Activated T-helper 1 cell treated with Interleukin-2 at 50 U/mL for 16 hours (primary cell): ENCODE measurements around the gene PLCB4.

Experiments
- DNase-seq: peaks from one replicate; pipeline ENCODE4 v3.0.0-alpha.2; 2020; ENCODE audit warnings: low read depth

PLCB4 gene

DNA sequence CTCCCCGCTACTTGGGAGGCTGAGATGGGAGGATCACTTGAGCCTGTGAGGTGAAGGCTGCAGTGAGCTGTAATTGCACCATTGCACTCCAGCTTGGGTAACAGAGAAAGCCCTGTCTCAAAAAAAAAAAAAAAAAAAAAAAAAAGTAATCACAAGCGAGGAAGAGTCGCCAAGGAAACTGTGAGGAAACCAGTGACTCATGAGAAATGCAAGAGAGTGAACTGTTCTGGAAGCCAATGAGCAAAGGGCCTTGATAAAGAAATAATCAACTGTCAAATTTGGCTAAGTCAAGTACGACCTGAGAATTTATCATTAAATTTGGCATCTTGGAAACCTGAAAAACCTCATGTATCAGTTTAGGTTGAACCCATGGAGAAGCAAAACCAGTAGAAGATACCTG lies 429.4 kb downstream of the PLCB4 start:
- no peak for DNase-seq

DNA sequence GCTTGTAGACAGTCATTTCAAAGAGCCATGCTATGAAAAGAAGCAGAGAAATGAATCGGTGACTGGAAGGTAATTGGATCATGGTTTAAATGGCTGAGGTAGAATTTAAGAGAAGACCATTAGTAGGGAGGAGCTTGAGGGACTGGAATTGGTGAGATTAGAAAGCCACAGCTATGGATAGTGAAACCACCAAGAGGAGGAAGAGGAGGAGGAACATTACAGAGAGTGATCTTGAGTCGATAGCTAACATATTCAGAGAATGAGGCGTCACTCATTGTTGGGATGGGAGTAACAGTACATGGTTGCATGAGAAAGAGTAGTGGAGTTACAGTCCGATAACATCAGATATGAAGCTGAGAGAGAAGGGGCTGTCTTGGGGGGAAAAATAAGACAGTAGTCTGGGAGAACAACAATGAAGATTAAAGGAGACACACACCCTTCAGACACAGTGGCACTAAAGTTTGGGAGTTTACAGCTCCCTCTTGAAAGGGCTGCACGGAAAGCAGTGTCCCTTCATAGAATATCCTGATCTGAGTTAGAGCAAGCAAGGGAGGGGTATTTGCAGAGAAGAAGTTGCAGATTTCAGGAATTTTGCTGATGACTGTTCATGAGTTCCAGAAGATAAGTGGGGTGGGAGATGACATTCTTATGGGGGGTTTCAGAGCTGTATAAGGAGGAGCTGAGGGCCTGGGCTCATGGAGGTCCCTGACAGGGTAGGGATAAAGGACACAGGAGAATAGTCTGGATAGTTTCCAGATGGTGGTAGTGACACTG lies 430.4 kb downstream of the PLCB4 start:
- DNase-seq: no peak

DNA sequence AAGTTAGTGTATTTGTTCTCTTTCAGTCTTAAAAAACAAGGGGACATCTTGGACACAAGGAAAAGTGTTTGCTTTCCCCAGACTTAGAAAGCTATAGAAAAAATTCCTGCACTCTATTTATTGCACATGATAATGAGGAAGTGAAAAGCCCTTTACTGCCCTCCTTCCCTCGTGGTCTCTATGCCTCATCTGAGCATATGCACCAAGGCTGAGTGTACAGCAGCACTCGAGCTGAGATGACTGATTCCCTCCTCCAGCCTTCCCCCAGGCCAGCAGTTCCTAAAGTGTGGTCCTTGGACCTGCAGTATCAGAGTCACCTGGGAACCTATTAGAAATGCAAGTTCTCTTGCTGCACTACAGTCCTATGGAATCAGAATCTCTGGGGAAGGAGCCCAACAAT lies 431.2 kb downstream of the PLCB4 start:
- no peak for DNase-seq

DNA sequence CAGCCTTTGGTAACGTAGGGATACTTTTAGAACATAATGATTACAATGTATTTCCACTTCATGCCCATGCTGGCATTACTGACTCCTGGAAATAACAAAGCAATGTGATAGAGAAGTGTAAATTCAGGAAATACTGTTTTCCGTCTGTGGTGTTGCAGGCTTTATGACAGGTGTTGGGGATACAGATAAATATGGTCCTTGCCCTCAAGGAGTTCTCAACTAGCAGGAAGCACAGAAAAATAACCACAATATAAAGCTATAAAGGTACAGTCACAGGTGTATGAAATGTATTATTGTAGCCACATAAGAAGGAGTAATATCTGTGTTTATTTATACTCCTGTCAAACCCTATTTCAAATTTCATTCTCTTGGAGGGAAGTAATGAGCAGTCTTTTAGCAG lies 432.6 kb downstream of the PLCB4 start:
- no peak for DNase-seq

DNA sequence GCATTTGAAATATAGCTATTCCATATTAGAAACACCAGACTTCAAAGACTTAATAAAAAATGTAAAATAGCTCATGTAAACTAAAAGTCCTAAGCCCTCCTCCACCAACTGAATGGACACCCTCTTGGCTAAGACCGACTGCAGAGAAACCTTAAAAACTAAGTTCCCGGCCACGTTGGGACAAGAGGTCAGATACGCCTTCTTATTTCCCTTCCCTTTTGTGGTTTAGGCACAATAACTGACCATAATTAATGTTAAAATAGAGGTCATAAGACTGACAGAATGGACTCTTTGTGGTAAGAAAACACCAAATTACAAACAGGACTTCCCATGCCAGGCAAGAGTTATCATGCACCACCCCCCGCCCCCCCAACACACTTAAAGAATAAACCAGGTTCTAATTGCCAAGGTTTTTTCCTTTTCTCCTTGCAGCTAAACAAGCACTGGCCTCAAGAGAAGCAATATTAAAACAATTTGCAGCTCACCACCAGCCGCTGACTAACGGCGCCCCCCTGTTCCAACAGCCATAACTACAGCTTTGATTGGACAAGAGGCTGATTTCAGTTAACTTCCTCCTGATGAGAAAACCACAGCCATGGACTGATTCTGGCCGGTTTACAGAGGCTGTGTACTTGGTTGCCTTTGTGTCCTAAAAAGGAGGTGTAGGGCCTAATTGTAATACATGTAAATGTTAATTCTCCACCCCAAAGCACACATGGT lies 434.8 kb downstream of the PLCB4 start:
- DNase-seq: no peak

DNA sequence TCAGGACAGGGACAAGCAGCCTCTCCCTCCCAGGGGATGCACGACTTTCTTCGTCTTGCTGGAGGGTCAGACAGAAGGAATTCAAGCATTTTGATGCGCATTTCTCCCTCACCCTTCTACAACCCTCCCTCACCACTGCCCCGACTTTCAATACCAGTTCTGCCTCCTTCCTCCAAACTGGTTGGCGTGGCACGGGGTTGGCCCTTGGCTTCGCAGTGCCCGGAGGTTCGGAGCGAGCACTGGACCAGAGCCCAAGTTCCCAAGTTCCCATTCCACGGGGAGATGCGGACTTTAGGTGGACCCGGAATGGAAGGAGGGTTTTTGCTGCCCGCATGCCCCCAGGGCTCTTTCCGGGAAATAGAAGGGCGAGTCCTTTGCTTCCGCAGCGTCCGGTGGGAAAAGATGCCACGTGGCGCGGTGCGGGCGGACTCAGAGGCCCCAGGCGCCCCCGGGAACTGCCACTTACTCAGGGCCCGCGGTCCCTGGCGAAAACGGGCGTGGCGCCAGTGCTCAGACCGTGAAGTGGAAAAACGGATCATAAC lies 437.5 kb downstream of the PLCB4 start:
- DNase-seq: no peak

DNA sequence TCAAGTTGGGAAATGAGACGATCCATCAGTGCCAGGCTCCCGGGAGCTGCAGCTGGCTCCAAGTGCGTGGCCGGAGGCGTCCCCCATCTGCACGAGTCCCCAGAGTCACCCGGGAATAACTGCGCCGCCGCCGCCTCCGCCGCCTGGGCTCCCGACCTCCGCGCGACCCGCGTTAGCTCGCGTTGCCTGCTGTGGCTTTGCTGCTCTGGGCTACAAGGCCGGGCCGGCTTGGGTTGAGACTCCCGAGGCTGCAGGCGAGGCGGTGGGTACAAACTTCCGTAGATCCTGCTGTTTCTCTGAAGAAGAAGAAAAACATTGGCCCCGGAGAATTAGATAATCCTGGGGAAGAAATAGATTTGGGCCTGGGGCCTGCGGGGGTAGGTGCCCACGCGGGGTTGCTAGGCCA lies 438.1 kb downstream of the PLCB4 start:
- no peak for DNase-seq

DNA sequence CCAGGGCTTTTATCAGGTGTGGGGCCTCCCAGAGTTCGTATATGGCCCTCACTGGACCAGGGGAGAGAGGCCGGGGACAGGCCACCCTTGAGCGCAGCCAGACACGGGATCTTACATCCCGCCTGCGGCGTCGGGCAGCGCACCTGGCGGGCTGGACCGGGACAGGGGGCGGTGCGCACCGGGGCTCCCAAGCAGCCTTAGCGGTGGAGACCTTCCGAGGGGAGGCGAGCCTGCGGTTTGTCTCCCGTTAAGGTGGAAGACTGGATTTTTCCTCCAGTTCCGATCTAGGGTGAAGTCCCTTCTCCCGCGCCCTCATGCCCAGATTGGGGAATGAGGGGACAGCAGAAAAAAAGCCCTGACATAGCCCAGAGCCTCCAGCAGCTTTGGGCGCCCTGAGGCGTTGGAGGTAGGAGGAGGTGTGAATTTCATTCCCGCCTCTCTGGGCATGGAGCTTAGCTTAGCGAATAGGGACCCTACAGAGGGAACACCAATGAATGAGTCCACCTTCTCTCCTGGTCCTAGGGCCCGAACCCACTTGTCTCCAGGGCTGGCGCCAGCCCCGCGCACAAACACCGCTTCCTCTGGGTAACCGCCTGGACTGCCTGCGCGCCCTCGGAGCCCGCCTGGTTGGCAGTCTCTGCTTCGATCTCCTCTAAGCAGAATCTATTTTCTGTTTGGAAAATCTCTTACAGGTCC lies 438.8 kb downstream of the PLCB4 start:
- DNase-seq: no peak

DNA sequence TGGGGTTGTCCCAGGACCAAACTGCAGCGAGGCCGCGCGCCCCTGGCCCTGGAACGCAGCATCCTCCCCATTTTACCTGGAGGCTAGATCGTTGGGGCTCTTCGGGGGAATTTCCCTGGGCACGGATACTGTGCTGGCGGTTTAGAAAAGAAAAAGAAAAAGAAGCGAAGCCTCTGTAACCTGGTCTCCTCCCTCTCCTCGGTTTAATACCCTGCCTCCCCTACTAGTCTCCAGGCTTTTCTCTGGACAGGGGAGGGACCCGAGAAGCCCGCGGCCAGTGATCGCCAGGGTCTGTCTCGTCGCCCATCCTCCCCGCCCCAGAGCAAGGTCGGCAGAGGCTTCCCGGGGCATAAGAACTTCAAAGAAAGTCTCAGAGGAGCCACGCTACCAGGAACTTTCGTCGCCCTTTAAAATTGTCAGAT lies 439.4 kb downstream of the PLCB4 start:
- no peak for DNase-seq

DNA sequence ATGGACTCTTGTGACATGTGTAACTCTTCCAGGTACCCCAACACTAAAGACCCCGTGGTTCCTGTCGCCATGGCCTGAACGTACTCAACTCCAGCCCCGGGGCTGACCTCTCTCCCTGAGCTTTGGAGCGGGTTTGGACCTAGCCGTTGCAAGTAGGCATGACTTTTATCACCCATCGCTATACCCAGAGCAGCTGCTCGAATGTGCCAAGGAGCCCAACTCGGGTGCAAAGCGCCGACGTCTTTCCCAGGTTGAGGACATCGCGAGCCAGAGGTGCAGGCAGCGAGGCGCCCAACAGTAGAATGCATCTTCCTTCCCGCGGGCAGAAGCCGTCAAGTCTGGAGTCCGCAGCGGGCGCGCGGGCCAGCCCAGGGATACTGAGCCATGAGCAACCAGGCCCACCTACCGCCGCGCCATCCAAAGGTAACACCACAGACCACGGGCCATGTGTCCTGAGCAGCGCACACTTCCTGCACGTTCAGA lies 439.9 kb downstream of the PLCB4 start:
- DNase-seq: no peak

DNA sequence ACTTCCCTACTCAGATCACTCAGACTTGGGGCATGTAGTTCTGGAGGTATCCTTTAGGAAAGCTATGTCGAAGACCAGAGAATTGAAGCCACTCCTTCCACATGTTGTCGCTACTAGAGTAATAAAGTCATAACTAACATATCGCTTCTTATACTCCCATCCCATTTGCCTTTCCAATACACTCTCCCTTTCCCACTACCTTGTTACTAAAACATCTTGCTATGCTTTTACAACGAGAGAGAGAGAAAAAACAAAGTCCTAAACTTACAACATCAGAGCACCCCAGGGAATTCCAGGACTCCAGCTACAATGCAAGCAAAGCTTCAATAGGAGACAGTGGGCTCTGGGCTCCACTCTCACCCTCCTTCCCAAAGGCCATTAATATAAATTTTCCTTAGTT lies 440.4 kb downstream of the PLCB4 start:
- DNase-seq: no peak

DNA sequence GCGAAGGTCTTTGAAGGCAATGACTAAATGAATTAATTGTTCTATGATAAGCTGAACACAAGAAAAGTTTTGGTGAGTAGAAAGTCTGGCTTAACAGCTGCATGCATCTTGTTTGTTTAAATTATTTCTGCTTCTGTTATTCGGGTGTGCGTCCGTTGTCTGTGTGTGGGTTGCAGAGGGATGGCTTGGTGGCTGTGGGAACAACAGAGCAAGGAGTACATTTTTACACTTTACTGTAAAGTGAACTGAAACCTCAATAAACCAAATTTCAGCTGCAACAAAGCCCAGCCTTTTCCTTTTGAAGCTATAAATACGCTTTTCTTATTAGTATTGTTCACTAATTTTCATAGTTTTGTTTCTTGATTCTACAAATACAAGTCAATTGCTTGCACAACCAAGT lies 442.0 kb downstream of the PLCB4 start:
- DNase-seq: no peak

DNA sequence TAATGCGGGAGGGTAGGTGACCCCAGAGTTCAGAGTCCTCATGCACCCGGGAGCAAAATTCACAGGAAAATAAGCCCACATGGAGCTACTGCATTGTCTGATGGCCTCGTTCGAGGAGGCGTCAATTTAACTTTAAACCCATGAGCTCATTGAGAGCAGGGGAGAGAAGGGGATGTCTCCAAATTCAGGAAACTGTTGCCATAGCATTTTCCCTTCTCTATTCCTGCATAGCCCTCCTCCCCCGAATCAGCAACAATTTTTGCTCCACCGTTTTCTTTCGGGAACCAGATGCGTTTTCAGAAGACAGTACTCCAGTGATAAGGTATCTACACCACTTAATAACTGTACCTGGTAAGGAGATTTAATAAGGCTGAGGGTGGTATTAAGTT lies 445.2 kb downstream of the PLCB4 start:
- no peak for DNase-seq

DNA sequence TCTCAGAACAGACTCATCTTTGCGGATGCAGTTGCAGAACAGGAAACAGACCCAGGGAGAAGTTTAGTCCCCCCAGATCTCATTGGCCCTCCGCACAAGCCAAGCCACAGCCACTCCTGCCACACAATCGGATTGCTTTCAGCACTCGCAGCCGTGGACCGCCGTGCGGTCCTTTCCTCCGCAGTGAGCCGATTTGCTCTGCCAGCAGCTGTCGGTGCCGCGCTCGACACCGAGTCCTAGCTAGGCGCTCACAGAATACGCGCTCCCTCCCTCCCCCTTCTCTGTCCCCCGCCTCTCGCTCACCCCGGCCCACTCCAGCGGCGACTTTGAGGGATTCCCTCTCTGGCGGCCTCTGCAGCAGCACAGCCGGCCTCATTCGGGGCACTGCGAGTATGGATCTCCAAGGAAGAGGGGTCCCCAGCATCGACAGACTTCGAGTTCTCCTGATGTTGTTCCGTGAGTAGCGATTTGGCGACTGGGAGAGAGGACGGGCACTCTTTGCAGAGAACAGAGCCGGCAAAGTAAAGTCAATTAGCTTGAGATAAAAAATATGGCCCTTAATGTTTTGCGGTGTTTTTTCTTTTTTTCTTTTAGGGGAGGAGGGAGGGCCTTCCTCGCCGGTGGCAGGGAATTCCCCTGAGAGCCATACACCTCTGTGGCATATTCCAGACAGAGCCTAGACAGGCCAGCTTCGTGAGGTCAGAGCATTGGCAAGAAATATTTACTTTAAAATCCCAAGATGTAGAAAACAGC lies 445.8 kb downstream of the PLCB4 start, which contains the start of gene LAMP5:
Gene LAMP5, plus strand, starts transcription at position 130 of the 753 bp plus-strand sequence. Its CDS starts 263 bp downstream, at position 393.
- DNase-seq: no peak

DNA sequence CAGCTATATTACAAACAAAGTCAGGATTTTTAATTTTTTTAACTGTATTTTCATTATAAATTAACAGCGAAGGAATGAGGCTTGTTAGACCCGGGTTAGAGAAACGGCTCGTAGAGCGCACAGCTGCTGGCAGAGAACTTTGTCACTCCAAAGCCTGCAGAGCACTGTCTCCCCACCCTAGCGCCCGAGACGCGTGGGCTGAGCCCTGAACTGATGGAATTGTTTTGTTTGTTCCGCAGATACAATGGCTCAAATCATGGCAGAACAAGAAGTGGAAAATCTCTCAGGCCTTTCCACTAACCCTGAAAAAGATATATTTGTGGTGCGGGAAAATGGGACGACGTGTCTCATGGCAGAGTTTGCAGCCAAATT lies 446.3 kb downstream of the PLCB4 start:
- DNase-seq: no peak

DNA sequence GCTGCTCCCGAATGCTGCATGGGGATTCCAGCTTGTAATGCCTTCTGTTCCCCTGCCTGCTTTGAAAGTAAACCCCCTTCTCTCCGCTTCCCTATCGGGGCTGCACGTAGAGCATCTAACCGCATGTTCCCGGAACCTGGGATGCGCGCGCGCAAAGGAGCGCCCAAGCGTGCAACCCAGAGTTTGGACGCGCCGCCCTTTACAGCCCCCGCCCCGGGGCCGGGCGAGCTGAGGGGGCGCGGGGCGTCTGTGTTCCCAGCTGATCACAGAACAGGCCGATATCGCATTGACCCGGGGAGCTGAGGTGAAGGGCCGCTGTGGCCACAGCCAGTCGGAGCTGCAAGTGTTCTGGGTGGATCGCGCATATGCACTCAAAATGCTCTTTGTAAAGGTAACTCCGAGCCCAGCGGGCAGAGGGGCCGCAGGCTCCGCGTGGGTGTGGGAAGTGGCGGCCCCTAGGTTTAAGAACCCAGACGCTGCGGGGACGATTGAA lies 446.9 kb downstream of the PLCB4 start:
- no peak for DNase-seq

DNA sequence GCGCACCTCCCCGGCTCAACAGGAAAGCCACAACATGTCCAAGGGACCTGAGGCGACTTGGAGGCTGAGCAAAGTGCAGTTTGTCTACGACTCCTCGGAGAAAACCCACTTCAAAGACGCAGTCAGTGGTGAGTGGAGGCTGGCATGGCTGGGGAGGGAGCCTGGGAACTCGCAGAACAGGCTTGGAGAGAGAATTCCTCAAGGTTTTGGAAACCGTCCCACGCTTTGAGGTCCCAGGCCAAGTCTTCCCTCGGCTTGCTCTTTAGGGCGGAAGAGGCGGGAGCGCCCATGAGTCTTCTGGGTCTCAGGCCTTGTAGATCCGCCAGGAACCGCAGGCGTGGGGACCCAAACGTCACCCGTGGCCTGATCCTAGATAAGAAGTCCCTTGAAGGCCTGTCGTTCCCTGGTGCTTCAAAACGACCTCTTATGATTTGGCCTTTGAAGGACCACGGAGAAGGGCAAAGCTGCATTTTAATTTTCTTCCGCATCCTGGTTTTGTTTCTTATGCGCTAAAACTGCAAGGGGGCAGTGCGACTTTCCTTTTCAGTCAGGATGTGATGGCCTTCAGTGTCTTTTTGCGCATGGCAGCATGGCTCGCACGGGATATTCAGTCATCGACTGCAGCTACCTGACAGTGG lies 447.5 kb downstream of the PLCB4 start:
- no peak for DNase-seq

DNA sequence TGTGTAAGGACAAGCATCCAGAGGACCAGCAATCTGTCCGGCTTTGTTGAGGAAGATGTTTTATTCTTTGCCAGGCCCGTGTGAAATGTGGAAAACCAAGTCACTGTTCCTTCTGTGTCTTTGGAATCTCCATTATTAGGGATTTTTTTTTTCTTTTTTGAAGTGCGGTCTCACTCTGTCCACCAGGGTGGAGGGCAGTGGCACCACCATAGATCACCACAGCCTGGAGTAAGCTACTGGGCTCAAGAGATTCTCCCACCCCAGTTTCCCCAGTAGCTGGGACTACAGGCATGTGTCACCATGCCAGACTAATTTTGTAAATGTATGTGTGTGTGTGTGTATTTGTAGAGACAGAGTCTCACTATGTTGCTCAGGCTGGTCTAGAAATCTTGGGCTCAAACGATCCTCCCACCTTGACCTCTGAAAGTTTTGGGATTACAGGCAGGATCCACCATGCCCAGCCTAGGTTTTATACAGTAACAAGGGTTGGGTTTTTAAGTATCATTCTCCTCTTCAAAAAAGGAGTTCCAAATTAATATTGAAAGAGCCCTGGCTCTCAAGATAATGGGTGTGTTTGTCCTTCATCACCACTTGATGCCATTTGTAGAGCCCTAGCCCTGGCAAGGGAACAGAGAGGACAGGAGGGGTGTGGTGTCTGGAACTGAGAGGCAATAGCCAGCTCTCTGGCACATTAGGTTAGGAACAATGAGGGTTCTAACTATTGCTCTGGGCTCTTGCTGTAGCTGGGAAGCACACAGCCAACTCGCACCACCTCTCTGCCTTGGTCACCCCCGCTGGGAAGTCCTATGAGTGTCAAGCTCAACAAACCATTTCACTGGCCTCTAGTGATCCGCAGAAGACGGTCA lies 448.6 kb downstream of the PLCB4 start:
- no peak for DNase-seq

DNA sequence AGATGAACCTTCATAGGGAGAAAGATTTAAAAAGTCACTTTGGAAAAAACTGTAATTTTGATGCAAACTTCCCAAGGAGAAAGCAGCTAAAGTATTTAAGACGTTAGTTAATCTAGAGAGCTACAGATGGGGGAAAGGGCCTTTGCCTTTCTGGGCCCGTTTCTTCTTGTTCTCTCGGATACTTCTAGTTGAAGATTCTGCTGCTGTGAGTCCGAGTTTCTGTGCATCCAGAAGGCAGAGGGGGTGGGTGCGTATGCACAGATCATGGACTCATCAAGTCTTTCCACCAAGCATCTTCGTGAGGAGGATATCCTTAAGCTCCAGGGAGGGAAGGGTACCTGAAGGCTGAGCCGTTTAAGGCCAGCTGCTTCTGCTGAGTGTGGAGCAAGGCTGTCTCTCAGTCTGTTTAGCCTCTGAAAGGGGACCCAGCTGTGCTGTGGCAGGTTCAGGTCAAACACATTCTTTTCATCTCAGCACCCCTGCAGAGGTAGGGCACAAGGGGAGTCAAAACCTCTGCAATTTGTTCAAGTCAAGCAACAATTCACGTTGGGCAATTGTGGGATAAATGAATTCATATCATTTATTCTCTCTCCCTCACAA lies 449.8 kb downstream of the PLCB4 start:
- no peak for DNase-seq

DNA sequence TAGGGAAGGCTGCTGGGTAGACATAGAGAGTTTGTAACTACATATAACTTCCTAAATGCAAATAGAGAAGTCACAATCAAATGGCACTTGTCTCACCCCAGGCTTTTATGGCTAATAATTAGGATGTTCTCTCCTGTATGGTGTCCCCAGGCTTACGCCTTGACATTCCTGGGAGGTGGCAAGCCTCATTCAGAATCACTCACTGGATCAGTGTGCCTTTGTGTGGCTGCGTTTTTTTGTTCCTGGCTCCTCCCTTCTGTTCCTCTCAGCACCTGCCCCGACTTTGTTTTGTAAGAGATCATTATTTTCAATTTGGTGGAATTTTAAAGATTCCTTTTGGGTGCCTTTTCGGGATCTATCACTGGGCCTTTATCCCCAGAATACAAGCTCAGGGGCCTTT lies 451.2 kb downstream of the PLCB4 start:
- no peak for DNase-seq
